HepG2 (cell line): ENCODE data around the gene PHF5A. TPM values are rescaled to one million over a fixed set of nuclear protein-coding genes. Genes with fewer than 3 reads are reported as not detected.
A peak's percentile ranks its signal among the peaks of the same experiment; 100 is the strongest.

Experiments used
- BCL6 ChIP-seq: IDR thresholded peaks from 2 replicates; pipeline ENCODE4 v1.6.1; 2016; ENCODE audit warnings: missing genetic modification reagents, missing compliant biosample characterization
- CCDC6 ChIP-seq: sonication (generic); formaldehyde crosslinking; IDR thresholded peaks from 2 replicates; pipeline ENCODE4 v1.8.1; 2022; ENCODE audit warnings: mild to moderate bottlenecking, missing genetic modification reagents, moderate library complexity
- KDM4B ChIP-seq: sonication (generic); formaldehyde crosslinking; IDR thresholded peaks from 2 replicates; pipeline ENCODE4 v1.4.0; 2020; ENCODE audit warnings: missing genetic modification reagents
- NR2F2 ChIP-seq: IDR thresholded peaks from 2 replicates; pipeline ENCODE4 v1.6.1; 2012; ENCODE audit warnings: low read depth, inconsistent platforms, borderline replicate concordance
- PCBP1 ChIP-seq: fragments of 200-400 bp; formaldehyde crosslinking; IDR thresholded peaks from 2 replicates; pipeline ENCODE4 v1.6.1; 2017; ENCODE audit warnings: mild to moderate bottlenecking, low read depth, low read length, borderline replicate concordance
- REPIN1 ChIP-seq: sonication (generic); formaldehyde crosslinking; IDR thresholded peaks from 2 replicates; pipeline ENCODE4 v1.8.0; 2022; ENCODE audit warnings: missing genetic modification reagents, low read depth, mild to moderate bottlenecking, borderline replicate concordance
- XRCC5 ChIP-seq: fragments of 200-400 bp; formaldehyde crosslinking; optimal IDR thresholded peaks from 2 replicates; pipeline ENCODE3; 2017; ENCODE audit warnings: mild to moderate bottlenecking, low read length
- ZIK1 ChIP-seq: sonication (generic); formaldehyde crosslinking; IDR thresholded peaks from 2 replicates; pipeline ENCODE4 v1.5.0; 2020; ENCODE audit warnings: mild to moderate bottlenecking, low read depth, missing genetic modification reagents, borderline replicate concordance
- ZNF7 ChIP-seq: IDR thresholded peaks from 2 replicates; pipeline ENCODE4 v1.6.1; 2016; ENCODE audit warnings: missing biosample characterization, missing genetic modification reagents
- ZNF703 ChIP-seq: sonication (generic); formaldehyde crosslinking; IDR thresholded peaks from 2 replicates; pipeline ENCODE4 v1.5.1; 2020; ENCODE audit warnings: missing genetic modification reagents, mild to moderate bottlenecking, moderate library complexity, borderline replicate concordance
- ZNF788 ChIP-seq: sonication (generic); formaldehyde crosslinking; IDR thresholded peaks from 2 replicates; pipeline ENCODE4 v1.5.0; 2020; ENCODE audit warnings: mild to moderate bottlenecking, missing genetic modification reagents, borderline replicate concordance
- polyA plus RNA-seq, 8 experiments: library from polyadenylated mRNA; depleted of rRNA in 3 of 8; stranded (reverse) in 7 of 8; unstranded in 1 of 8; fragments of >200 nt; fragmentation: Illumina TruSeq in 4 of 8; extraction: Trizol in 4 of 8; gene quantifications; 2 replicates each; pipeline versions ENCODE4 v1.2.1 to v1.2.3, GENCODE V29; 2011 to 2016; ENCODE audit warnings: low read depth in 4 of 8, missing spikeins in 1 of 8, mixed read lengths in 1 of 8; ENCODE audit not compliant: insufficient read depth in 1 of 8
- total RNA-seq, 5 experiments: library from RNA; depleted of rRNA; stranded (reverse); fragments of >200 nt; fragmentation: Illumina TruSeq; extraction: Trizol; gene quantifications; 2 replicates each; pipeline ENCODE4 v1.2.3, GENCODE V29; 2016; ENCODE audit warnings: low read depth in 1 of 5
- TF ChIP-seq, protein P1 (sequence below): IDR thresholded peaks from 2 replicates; pipeline ENCODE4 v1.6.1; 2016; ENCODE audit warnings: mild to moderate bottlenecking, missing biosample characterization, missing genetic modification reagents
- TF ChIP-seq, protein P2 (sequence below): IDR thresholded peaks from 2 replicates; pipeline ENCODE4 v1.6.1; 2016; ENCODE audit warnings: low read depth
- TF ChIP-seq, protein P3 (sequence below): sonication (generic); formaldehyde crosslinking; IDR thresholded peaks from 2 replicates; pipeline ENCODE4 v1.4.0; 2020; ENCODE audit warnings: missing genetic modification reagents
- TF ChIP-seq, protein P4 (sequence below): sonication (generic); formaldehyde crosslinking; IDR thresholded peaks from 2 replicates; pipeline ENCODE4 v1.5.1; 2020; ENCODE audit warnings: missing genetic modification reagents, mild to moderate bottlenecking, borderline replicate concordance
- TF ChIP-seq, protein P5 (sequence below), 2 experiments: IDR thresholded peaks; 2 replicates each; pipeline ENCODE4 v1.6.1; 2011 to 2012; ENCODE audit warnings: low read length in 2 of 2, borderline replicate concordance in 1 of 2, low read depth in 1 of 2, mild to moderate bottlenecking in 1 of 2, moderate library complexity in 1 of 2

PHF5A gene
- total and polyA plus RNA-seq, 2 of the 13 experiments (the other 11 are each of a cell fraction or from before 2014, with no cell fraction given): 56.6 to 105 TPM

DNA sequence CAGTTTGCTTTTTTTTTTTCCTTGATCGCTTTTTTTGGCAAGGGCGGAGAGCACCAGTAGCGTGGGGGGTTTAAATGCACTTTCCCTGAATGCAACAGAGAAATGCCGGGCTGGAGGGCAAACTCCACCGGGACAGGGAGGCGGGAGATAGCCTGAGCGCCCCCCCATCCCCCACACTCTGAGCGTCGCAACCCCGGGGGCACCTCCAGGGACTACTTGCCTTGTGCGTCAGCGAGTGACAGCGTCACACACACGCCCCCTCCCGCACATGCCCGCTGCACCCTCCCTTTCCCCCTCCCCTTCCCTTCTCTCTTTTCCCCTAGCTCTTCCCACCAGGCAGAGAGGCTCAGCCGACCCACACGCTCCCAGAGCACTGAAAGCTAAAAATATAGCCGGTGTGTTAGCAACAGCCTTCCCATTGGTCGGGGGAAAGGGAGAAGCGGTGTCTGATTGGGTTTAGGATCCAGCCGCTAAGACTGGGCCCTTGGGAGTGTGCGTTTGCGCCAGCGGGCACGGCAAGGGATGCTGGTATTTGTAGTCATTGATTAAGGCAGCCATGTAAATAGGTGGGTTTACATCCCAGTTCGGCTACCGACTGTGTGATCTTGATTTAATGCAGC, 20.2 kb downstream of the PHF5A start (continued):
- TF ChIP-seq, protein P1, sequence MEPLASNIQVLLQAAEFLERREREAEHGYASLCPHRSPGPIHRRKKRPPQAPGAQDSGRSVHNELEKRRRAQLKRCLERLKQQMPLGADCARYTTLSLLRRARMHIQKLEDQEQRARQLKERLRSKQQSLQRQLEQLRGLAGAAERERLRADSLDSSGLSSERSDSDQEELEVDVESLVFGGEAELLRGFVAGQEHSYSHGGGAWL: peak; percentile 59
- no peak for TF ChIP-seq ZNF703 (CRISPR knock-in tag)
- no peak for TF ChIP-seq ZNF7
- TF ChIP-seq, protein P2, sequence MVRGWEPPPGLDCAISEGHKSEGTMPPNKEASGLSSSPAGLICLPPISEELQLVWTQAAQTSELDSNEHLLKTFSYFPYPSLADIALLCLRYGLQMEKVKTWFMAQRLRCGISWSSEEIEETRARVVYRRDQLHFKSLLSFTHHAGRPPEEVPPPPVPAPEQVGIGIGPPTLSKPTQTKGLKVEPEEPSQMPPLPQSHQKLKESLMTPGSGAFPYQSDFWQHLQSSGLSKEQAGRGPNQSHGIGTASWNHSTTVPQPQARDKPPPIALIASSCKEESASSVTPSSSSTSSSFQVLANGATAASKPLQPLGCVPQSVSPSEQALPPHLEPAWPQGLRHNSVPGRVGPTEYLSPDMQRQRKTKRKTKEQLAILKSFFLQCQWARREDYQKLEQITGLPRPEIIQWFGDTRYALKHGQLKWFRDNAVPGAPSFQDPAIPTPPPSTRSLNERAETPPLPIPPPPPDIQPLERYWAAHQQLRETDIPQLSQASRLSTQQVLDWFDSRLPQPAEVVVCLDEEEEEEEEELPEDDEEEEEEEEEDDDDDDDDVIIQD (CRISPR knock-in tag): no peak
- peak; percentile 19; the same call in 1 of the 2 replicates for TF ChIP-seq BCL6
- peak; percentile 98 for TF ChIP-seq PCBP1
- peak; percentile 74 for TF ChIP-seq XRCC5
- peak; percentile 83; the same call in 1 of the 2 replicates for TF ChIP-seq NR2F2
- peak; percentile 77 for TF ChIP-seq CCDC6 (CRISPR knock-in tag)
- peak; percentile 89; the same call in 1 of the 2 replicates for TF ChIP-seq ZNF788 (CRISPR knock-in tag)
- TF ChIP-seq ZIK1 (CRISPR knock-in tag): 0 out of 2 replicates have a peak, but pooled peaks have one; percentile 72
- TF ChIP-seq, protein P3, sequence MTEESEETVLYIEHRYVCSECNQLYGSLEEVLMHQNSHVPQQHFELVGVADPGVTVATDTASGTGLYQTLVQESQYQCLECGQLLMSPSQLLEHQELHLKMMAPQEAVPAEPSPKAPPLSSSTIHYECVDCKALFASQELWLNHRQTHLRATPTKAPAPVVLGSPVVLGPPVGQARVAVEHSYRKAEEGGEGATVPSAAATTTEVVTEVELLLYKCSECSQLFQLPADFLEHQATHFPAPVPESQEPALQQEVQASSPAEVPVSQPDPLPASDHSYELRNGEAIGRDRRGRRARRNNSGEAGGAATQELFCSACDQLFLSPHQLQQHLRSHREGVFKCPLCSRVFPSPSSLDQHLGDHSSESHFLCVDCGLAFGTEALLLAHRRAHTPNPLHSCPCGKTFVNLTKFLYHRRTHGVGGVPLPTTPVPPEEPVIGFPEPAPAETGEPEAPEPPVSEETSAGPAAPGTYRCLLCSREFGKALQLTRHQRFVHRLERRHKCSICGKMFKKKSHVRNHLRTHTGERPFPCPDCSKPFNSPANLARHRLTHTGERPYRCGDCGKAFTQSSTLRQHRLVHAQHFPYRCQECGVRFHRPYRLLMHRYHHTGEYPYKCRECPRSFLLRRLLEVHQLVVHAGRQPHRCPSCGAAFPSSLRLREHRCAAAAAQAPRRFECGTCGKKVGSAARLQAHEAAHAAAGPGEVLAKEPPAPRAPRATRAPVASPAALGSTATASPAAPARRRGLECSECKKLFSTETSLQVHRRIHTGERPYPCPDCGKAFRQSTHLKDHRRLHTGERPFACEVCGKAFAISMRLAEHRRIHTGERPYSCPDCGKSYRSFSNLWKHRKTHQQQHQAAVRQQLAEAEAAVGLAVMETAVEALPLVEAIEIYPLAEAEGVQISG (CRISPR knock-in tag): peak; percentile 52; the same call in 1 of the 2 replicates
- TF ChIP-seq REPIN1 (CRISPR knock-in tag): peak; percentile 72; the same call in 1 of the 2 replicates
- TF ChIP-seq, protein P4, sequence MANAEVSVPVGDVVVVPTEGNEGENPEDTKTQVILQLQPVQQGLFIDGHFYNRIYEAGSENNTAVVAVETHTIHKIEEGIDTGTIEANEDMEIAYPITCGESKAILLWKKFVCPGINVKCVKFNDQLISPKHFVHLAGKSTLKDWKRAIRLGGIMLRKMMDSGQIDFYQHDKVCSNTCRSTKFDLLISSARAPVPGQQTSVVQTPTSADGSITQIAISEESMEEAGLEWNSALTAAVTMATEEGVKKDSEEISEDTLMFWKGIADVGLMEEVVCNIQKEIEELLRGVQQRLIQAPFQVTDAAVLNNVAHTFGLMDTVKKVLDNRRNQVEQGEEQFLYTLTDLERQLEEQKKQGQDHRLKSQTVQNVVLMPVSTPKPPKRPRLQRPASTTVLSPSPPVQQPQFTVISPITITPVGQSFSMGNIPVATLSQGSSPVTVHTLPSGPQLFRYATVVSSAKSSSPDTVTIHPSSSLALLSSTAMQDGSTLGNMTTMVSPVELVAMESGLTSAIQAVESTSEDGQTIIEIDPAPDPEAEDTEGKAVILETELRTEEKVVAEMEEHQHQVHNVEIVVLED: peak; percentile 90
- TF ChIP-seq, protein P5, sequence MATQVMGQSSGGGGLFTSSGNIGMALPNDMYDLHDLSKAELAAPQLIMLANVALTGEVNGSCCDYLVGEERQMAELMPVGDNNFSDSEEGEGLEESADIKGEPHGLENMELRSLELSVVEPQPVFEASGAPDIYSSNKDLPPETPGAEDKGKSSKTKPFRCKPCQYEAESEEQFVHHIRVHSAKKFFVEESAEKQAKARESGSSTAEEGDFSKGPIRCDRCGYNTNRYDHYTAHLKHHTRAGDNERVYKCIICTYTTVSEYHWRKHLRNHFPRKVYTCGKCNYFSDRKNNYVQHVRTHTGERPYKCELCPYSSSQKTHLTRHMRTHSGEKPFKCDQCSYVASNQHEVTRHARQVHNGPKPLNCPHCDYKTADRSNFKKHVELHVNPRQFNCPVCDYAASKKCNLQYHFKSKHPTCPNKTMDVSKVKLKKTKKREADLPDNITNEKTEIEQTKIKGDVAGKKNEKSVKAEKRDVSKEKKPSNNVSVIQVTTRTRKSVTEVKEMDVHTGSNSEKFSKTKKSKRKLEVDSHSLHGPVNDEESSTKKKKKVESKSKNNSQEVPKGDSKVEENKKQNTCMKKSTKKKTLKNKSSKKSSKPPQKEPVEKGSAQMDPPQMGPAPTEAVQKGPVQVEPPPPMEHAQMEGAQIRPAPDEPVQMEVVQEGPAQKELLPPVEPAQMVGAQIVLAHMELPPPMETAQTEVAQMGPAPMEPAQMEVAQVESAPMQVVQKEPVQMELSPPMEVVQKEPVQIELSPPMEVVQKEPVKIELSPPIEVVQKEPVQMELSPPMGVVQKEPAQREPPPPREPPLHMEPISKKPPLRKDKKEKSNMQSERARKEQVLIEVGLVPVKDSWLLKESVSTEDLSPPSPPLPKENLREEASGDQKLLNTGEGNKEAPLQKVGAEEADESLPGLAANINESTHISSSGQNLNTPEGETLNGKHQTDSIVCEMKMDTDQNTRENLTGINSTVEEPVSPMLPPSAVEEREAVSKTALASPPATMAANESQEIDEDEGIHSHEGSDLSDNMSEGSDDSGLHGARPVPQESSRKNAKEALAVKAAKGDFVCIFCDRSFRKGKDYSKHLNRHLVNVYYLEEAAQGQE (IDR thresholded peaks at IDR 0.05; ENCODE audit: borderline replicate concordance in 1 of 2, low read depth in 1 of 2, low read length in 2 of 2): peak in 1 of 2 experiments; percentile 63; a peak in 1 of 4 replicates
- 0 out of 2 replicates have a peak, but pooled peaks have one; percentile 22 for TF ChIP-seq KDM4B (CRISPR knock-in tag)
